ENCODE data around the gene CELF3. TPM values are rescaled to one million over a fixed set of nuclear protein-coding genes. Genes with fewer than 3 reads are reported as not detected.

Gene CELF3
- total RNA-seq, 2 experiments from 2014 or later = not detected

- ChIA-PET CTCF (interaction anchor here (0.9 to 1.3 kb wide), 2 partner anchors 17 to 116 kb away, joined by 3 to 4 read pairs; partner anchors contain the start of gene TUFT1), POLR2A (no interaction called here)
- DNase-seq = no peak
- peaks cover 36% of the 10 kb centered on the region for H3K36me3 Mint-ChIP-seq (ENCODE audit: low read depth)
- H3K27ac Mint-ChIP-seq = no peak overlapping the region
- intact Hi-C loops (cut with DNase I, micrococcal nuclease) = no loop called here
- peaks cover 9% of the 10 kb centered on the region for H3K4me1 Mint-ChIP-seq
- no peak overlapping the region for H3K4me3 Mint-ChIP-seq
- no peaks in the 10 kb centered on the region for H3K9me3 Mint-ChIP-seq (ENCODE audit: low read depth)
- H3K27me3 Mint-ChIP-seq = no peaks in the 10 kb centered on the region
- ATAC-seq = no peak
Observed at GRCh38 chr1:151655371-151655770, 61.2 kb downstream of the CELF3 start.

- H3K36me3 Mint-ChIP-seq (ENCODE audit: low read depth) = peaks cover 36% of the 10 kb centered on the region
- DNase-seq (no peak), ATAC-seq (no peak)
- intact Hi-C loops (cut with DNase I, micrococcal nuclease) = no loop called here
- POLR2A ChIA-PET = interaction anchor here (0.6 kb wide), 1 partner anchor 209 kb away, joined by 3 read pairs; no protein-coding TSS in a partner anchor
- no peaks in the 10 kb centered on the region for H3K9me3 Mint-ChIP-seq (ENCODE audit: low read depth)
- H3K4me3 Mint-ChIP-seq = no peak overlapping the region
- H3K27ac Mint-ChIP-seq = no peak overlapping the region
- H3K4me1 Mint-ChIP-seq = peaks cover 9% of the 10 kb centered on the region
- no peaks in the 10 kb centered on the region for H3K27me3 Mint-ChIP-seq
- CTCF ChIA-PET = interaction anchor here (0.9 kb wide), 1 partner anchor 19 kb away, joined by 3 read pairs; no protein-coding TSS in a partner anchor
Observed at GRCh38 chr1:151653397-151653796, 63.2 kb downstream of the CELF3 start.

Other genes with a start within 250 kb of the CELF3 start
- 1 to 10 TPM in 1 of 2 experiments, under 1 TPM in 1; 0.67 to 1.4 TPM for gene CGN, start 205.4 kb downstream of the CELF3 start, total RNA-seq
- 1 to 10 TPM; 3.2 TPM for gene TUFT1, start 176.5 kb downstream of the CELF3 start, total RNA-seq
- 10 to 100 TPM; 28.5 to 29.1 TPM for gene SNX27, start 104.8 kb downstream of the CELF3 start, total RNA-seq
- gene RIIAD1, start 4.7 kb upstream of the CELF3 start, total RNA-seq = not detected
- 100 to 1,000 TPM; 139 to 184 TPM for gene MRPL9, start 46.7 kb upstream of the CELF3 start, total RNA-seq
- gene TDRKH, start 73.7 kb upstream of the CELF3 start, total RNA-seq = 10 to 100 TPM; 18.4 to 19.9 TPM
- under 1 TPM; 0.09 to 0.18 TPM for gene LINGO4, start 88.6 kb upstream of the CELF3 start, total RNA-seq
- 1 to 10 TPM; 3.8 to 3.9 TPM for gene RORC, start 115.0 kb upstream of the CELF3 start, total RNA-seq
- 1 to 10 TPM; 2.1 to 2.4 TPM for gene C2CD4D, start 123.0 kb upstream of the CELF3 start, total RNA-seq
- not detected for gene THEM5, start 136.9 kb upstream of the CELF3 start, total RNA-seq
- gene THEM4, start 192.7 kb upstream of the CELF3 start, total RNA-seq = 10 to 100 TPM; 23.9 to 26.0 TPM

All from activated CD4-positive, alpha-beta T cell treated with anti-CD3 and anti-CD28 coated beads for 36 hours (primary cell).